IPS-20b (cell line): ENCODE measurements around the gene RASSF5.

Source experiments
- H3K27ac ChIP-seq: one replicate; pipeline ENCODE4 v1.5.1; 2013; ENCODE audit warnings: low read length
- H3K27me3 ChIP-seq: 2 replicates; pipeline ENCODE4 v1.6.1; 2013; ENCODE audit warnings: mild to moderate bottlenecking, low read length, inconsistent platforms; ENCODE audit not compliant: insufficient read depth
- H3K36me3 ChIP-seq: 2 replicates; pipeline ENCODE4 v1.6.1; 2013; ENCODE audit warnings: low read depth, mild to moderate bottlenecking, inconsistent platforms, low read length, moderate library complexity; ENCODE audit not compliant: insufficient read depth
- H3K4me1 ChIP-seq: 2 replicates; pipeline ENCODE4 v1.6.1; 2013; ENCODE audit warnings: mild to moderate bottlenecking, control low read depth, inconsistent platforms, low read length, moderate library complexity; ENCODE audit not compliant: insufficient read depth
- H3K4me3 ChIP-seq: 2 replicates; pipeline ENCODE4 v1.5.1; 2013; ENCODE audit warnings: mild to moderate bottlenecking, low read length, inconsistent platforms
- H3K9ac ChIP-seq: 2 replicates; pipeline ENCODE4 v1.6.1; 2013; ENCODE audit warnings: low read depth, mild to moderate bottlenecking, inconsistent platforms, low read length, moderate library complexity
- H3K9me3 ChIP-seq: 2 replicates; pipeline ENCODE4 v1.6.1; 2013; ENCODE audit warnings: mild to moderate bottlenecking, low read depth, low read length, inconsistent platforms; ENCODE audit not compliant: insufficient read depth

RASSF5 gene

GRCh38 chr1:206568256-206568655 is 60.9 kb downstream of the RASSF5 start:
- Histone ChIP-seq H3K4me3 (no peak overlapping the region), H3K9me3 (no peaks in the 10 kb centered on the region), H3K4me1 (peaks cover 10% of the 10 kb centered on the region; the same call in 1 of the 2 replicates), H3K27me3 (peaks cover 6% of the 10 kb centered on the region; the same call in 1 of the 2 replicates), H3K9ac (no peak overlapping the region), H3K36me3 (no peaks in the 10 kb centered on the region), H3K27ac (no peak overlapping the region)

GRCh38 chr1:206568779-206569352 is 61.5 kb downstream of the RASSF5 start:
- Histone ChIP-seq H3K4me3 (no peak overlapping the region), H3K36me3 (no peaks in the 10 kb centered on the region), H3K4me1 (peaks cover 10% of the 10 kb centered on the region; the same call in 1 of the 2 replicates)

GRCh38 chr1:206569556-206569955 is 62.2 kb downstream of the RASSF5 start:
- peaks cover 6% of the 10 kb centered on the region; the same call in 1 of the 2 replicates for H3K27me3 ChIP-seq
- no peak overlapping the region for H3K4me3 ChIP-seq
- no peaks in the 10 kb centered on the region for H3K36me3 ChIP-seq
- peaks cover 10% of the 10 kb centered on the region; the same call in 1 of the 2 replicates for H3K4me1 ChIP-seq
- H3K27ac ChIP-seq, result no peak overlapping the region
- no peaks in the 10 kb centered on the region for H3K9me3 ChIP-seq
- no peak overlapping the region for H3K9ac ChIP-seq

More at GRCh38 chr1:206568779-206569352, 61.5 kb downstream of the RASSF5 start:
- no peak overlapping the region for H3K27ac ChIP-seq
- H3K27me3 ChIP-seq, result peaks cover 6% of the 10 kb centered on the region; the same call in 1 of the 2 replicates
- H3K9ac ChIP-seq, result no peak overlapping the region
- H3K9me3 ChIP-seq, result no peaks in the 10 kb centered on the region

- no peaks in the 10 kb centered on the region for H3K36me3 ChIP-seq
- H3K4me1 ChIP-seq, result peaks cover 10% of the 10 kb centered on the region; the same call in 1 of the 2 replicates
- no peak overlapping the region for H3K9ac ChIP-seq
- no peak overlapping the region for H3K4me3 ChIP-seq
- no peak overlapping the region for H3K27ac ChIP-seq
- peaks cover 6% of the 10 kb centered on the region; the same call in 1 of the 2 replicates for H3K27me3 ChIP-seq
- H3K9me3 ChIP-seq, result no peaks in the 10 kb centered on the region
Measured at GRCh38 chr1:206570529-206570928, 63.2 kb downstream of the RASSF5 start.

- H3K27ac ChIP-seq, result no peak overlapping the region
- H3K4me3 ChIP-seq, result no peak overlapping the region
- H3K9ac ChIP-seq, result no peak overlapping the region
- no peaks in the 10 kb centered on the region for H3K9me3 ChIP-seq
- H3K27me3 ChIP-seq, result peaks cover 6% of the 10 kb centered on the region; the same call in 1 of the 2 replicates
- peaks cover 10% of the 10 kb centered on the region; the same call in 1 of the 2 replicates for H3K4me1 ChIP-seq
- no peaks in the 10 kb centered on the region for H3K36me3 ChIP-seq
Measured at GRCh38 chr1:206572835-206573234, 65.5 kb downstream of the RASSF5 start.

GRCh38 chr1:206573319-206573718 is 66.0 kb downstream of the RASSF5 start:
- Histone ChIP-seq H3K27me3 (peaks cover 6% of the 10 kb centered on the region; the same call in 1 of the 2 replicates), H3K9me3 (no peaks in the 10 kb centered on the region), H3K36me3 (no peaks in the 10 kb centered on the region), H3K27ac (no peak overlapping the region), H3K4me3 (no peak overlapping the region), H3K4me1 (peaks cover 10% of the 10 kb centered on the region; the same call in 1 of the 2 replicates), H3K9ac (no peak overlapping the region)

GRCh38 chr1:206573762-206574161 is 66.4 kb downstream of the RASSF5 start:
- Histone ChIP-seq H3K9ac (no peak overlapping the region), H3K4me3 (no peak overlapping the region), H3K27ac (no peak overlapping the region), H3K4me1 (peaks cover 10% of the 10 kb centered on the region; the same call in 1 of the 2 replicates), H3K27me3 (peaks cover 6% of the 10 kb centered on the region; the same call in 1 of the 2 replicates), H3K9me3 (no peaks in the 10 kb centered on the region), H3K36me3 (no peaks in the 10 kb centered on the region)

- Histone ChIP-seq H3K4me3 (no peak overlapping the region), H3K36me3 (no peaks in the 10 kb centered on the region), H3K27ac (no peak overlapping the region), H3K9ac (no peak overlapping the region), H3K4me1 (no peaks in the 10 kb centered on the region), H3K9me3 (no peaks in the 10 kb centered on the region), H3K27me3 (peaks cover 6% of the 10 kb centered on the region; the same call in 1 of the 2 replicates)
Measured at GRCh38 chr1:206575165-206575893, 68.0 kb downstream of the RASSF5 start.

- no peak overlapping the region for H3K4me3 ChIP-seq
- no peaks in the 10 kb centered on the region for H3K36me3 ChIP-seq
- H3K27ac ChIP-seq, result no peak overlapping the region
- H3K9me3 ChIP-seq, result no peaks in the 10 kb centered on the region
- no peaks in the 10 kb centered on the region for H3K4me1 ChIP-seq
- H3K9ac ChIP-seq, result no peak overlapping the region
- peaks cover 6% of the 10 kb centered on the region; the same call in 1 of the 2 replicates for H3K27me3 ChIP-seq
Measured at GRCh38 chr1:206575894-206576737, 68.8 kb downstream of the RASSF5 start.

- H3K27ac ChIP-seq, result no peak overlapping the region
- H3K27me3 ChIP-seq, result no peaks in the 10 kb centered on the region
- no peaks in the 10 kb centered on the region for H3K36me3 ChIP-seq
Measured at GRCh38 chr1:206577626-206578025, 70.3 kb downstream of the RASSF5 start.

More at GRCh38 chr1:206577626-206578025, 70.3 kb downstream of the RASSF5 start:
- H3K4me1 ChIP-seq, result no peaks in the 10 kb centered on the region
- H3K4me3 ChIP-seq, result no peak overlapping the region
- no peaks in the 10 kb centered on the region for H3K9me3 ChIP-seq
- no peak overlapping the region for H3K9ac ChIP-seq
